Right atrium auricular region (tissue), 2 donors: Measurements from ENCODE around the gene TMEM151A. TPM values are rescaled to one million over a fixed set of nuclear protein-coding genes. Genes with fewer than 3 reads are reported as not detected.
A peak's percentile ranks its signal among the peaks of the same experiment; 100 is the strongest.
"Not testable (repeated sequence)": the region's sequence is repeated elsewhere in the genome, so short reads cannot be mapped to it uniquely, and the experiment has no call there.

Source experiments
- DNase-seq: peaks from one replicate; pipeline ENCODE4 v3.0.0-alpha.2; 2019; ENCODE audit warnings: low spot score
- H3K27ac ChIP-seq, 2 donors: fragments of 200-600 bp; sonication (generic); 1 replicate in 1 of 2; 2 replicates in 1 of 2; pipeline ENCODE4 v1.5.1; 2016 to 2019
- H3K27me3 ChIP-seq, 2 donors: fragments of 200-600 bp; sonication (generic); one replicate each; pipeline versions ENCODE4 v1.5.1 to v1.6.0; 2017 to 2019
- H3K36me3 ChIP-seq: fragments of 200-600 bp; sonication (generic); one replicate; pipeline ENCODE4 v1.5.1; 2016
- H3K4me1 ChIP-seq, 2 donors: fragments of 200-600 bp; sonication (generic); one replicate each; pipeline versions ENCODE4 v1.5.1 to v1.6.0; 2017 to 2019
- H3K4me3 ChIP-seq, 2 donors: fragments of 200-600 bp; sonication (generic); 1 replicate in 1 of 2; 2 replicates in 1 of 2; pipeline ENCODE4 v1.5.1; 2017 to 2019; ENCODE audit warnings: mild to moderate bottlenecking in 1 of 2, moderate library complexity in 1 of 2
- H3K9me3 ChIP-seq, 2 donors: fragments of 200-600 bp; sonication (generic); one replicate each; pipeline ENCODE4 v1.5.1; 2019
- CTCF ChIP-seq, 2 donors: fragments of 200-600 bp; sonication (generic); IDR thresholded peaks; one replicate each; pipeline ENCODE4 v1.5.1; 2019; ENCODE audit warnings: antibody characterized with exemption in 2 of 2
- total RNA-seq, 2 donors: library from RNA; depleted of rRNA; stranded (reverse); fragments of >200 nt; gene quantifications; one replicate each; pipeline ENCODE4 v1.1.0, GENCODE V29; 2016

The TMEM151A gene
- total RNA-seq, 2 donors from 2014 or later, result 1.4 to 5.5 TPM

- no peak for TF ChIP-seq CTCF (IDR thresholded peaks at IDR 0.05)
- H3K27me3 ChIP-seq, result no peaks in the 10 kb centered on the region
- H3K4me1 ChIP-seq, result peaks cover 0 to 25% of the 10 kb centered on the region in 2 donors
- H3K27ac ChIP-seq, result no peak overlapping the region
- H3K36me3 ChIP-seq, result peaks cover 49% of the 10 kb centered on the region
- DNase-seq, result no peak
- H3K9me3 ChIP-seq, result no peaks in the 10 kb centered on the region
- H3K4me3 ChIP-seq, result no peak overlapping the region
Observed at GRCh38 chr11:66275396-66275795, 16.3 kb upstream of the TMEM151A start.

GRCh38 chr11:66275984-66276612, 15.6 kb upstream of the TMEM151A start:
- no peak for TF ChIP-seq CTCF (IDR thresholded peaks at IDR 0.05)
- peaks cover 0 to 18% of the 10 kb centered on the region in 2 donors for H3K4me1 ChIP-seq
- peaks cover 49% of the 10 kb centered on the region for H3K36me3 ChIP-seq
- DNase-seq, result no peak
- H3K27me3 ChIP-seq, result no peaks in the 10 kb centered on the region
- H3K27ac ChIP-seq, result no peak overlapping the region
- no peak overlapping the region for H3K4me3 ChIP-seq
- H3K9me3 ChIP-seq, result no peaks in the 10 kb centered on the region

GRCh38 chr11:66276619-66277018, 15.1 kb upstream of the TMEM151A start:
- not testable (repeated sequence) for H3K9me3 ChIP-seq, H3K4me3 ChIP-seq, H3K27ac ChIP-seq, DNase-seq, H3K27me3 ChIP-seq
- Histone ChIP-seq H3K36me3 (peaks cover 49% of the 10 kb centered on the region), H3K4me1 (peaks cover 0 to 17% of the 10 kb centered on the region in 2 donors)

GRCh38 chr11:66277064-66277463, 14.6 kb upstream of the TMEM151A start:
- H3K4me1 ChIP-seq, result peaks cover 0 to 19% of the 10 kb centered on the region in 2 donors
- not testable (repeated sequence) for H3K9me3 ChIP-seq, DNase-seq, H3K4me3 ChIP-seq, H3K27me3 ChIP-seq
- H3K27ac ChIP-seq, result peak overlapping the region in 1 of 2 donors; percentile 43
- H3K36me3 ChIP-seq, result peaks cover 44% of the 10 kb centered on the region

- no peak for DNase-seq
- H3K36me3 ChIP-seq, result peaks cover 38% of the 10 kb centered on the region
Observed at GRCh38 chr11:66277471-66278362, 14.0 kb upstream of the TMEM151A start, which contains the start of gene CNIH2. Gene CNIH2, plus strand, starts transcription at chr11:66278175. Its CDS starts 282 bp downstream, at chr11:66278457.

More at GRCh38 chr11:66277471-66278362, 14.0 kb upstream of the TMEM151A start, which contains the start of gene CNIH2:
- H3K4me3 ChIP-seq, result peak within 1 kb of the TSS; percentile 29 to 52
- H3K9me3 ChIP-seq, result no peaks in the 10 kb centered on the region
- no peak for TF ChIP-seq CTCF (IDR thresholded peaks at IDR 0.05)
- peak within 1 kb of the TSS; percentile 13 to 43 for H3K27ac ChIP-seq
- no peaks in the 10 kb centered on the region for H3K27me3 ChIP-seq
- peaks cover 0 to 26% of the 10 kb centered on the region in 2 donors for H3K4me1 ChIP-seq
